GM21360 (cell line): ENCODE measurements around the gene C21orf91.

Experiments used
- ATAC-seq: cut with Tn5 transposase; IDR thresholded peaks from one replicate; pipeline ENCODE4 v1.9.1; 2021; ENCODE audit warnings: mild to moderate bottlenecking, moderate library complexity; ENCODE audit not compliant: unreplicated experiment

Gene C21orf91

GRCh38 chr21:17798796-17799195 is 20.4 kb downstream of the C21orf91 start:
- ATAC-seq: no peak

GRCh38 chr21:17797967-17798366 is 21.2 kb downstream of the C21orf91 start:
- no peak for ATAC-seq

GRCh38 chr21:17796503-17796902 is 22.7 kb downstream of the C21orf91 start:
- ATAC-seq: no peak

GRCh38 chr21:17796037-17796403 is 23.1 kb downstream of the C21orf91 start:
- no peak for ATAC-seq

GRCh38 chr21:17795146-17796036 is 23.8 kb downstream of the C21orf91 start:
- no peak for ATAC-seq

GRCh38 chr21:17794518-17795145 is 24.5 kb downstream of the C21orf91 start:
- no peak for ATAC-seq

- peak; percentile 57 for ATAC-seq
Measured at GRCh38 chr21:17793246-17794123, 25.7 kb downstream of the C21orf91 start.

GRCh38 chr21:17789656-17790055 is 29.5 kb downstream of the C21orf91 start:
- no peak for ATAC-seq

- no peak for ATAC-seq
Measured at GRCh38 chr21:17789069-17789468, 30.1 kb downstream of the C21orf91 start.

- no peak for ATAC-seq
Measured at GRCh38 chr21:17786851-17787181, 32.3 kb downstream of the C21orf91 start.

GRCh38 chr21:17786071-17786850 is 32.9 kb downstream of the C21orf91 start:
- no peak for ATAC-seq

- ATAC-seq: no peak
Measured at GRCh38 chr21:17785403-17785788, 33.8 kb downstream of the C21orf91 start.

- peak; percentile 52 for ATAC-seq
Measured at GRCh38 chr21:17784604-17785402, 34.4 kb downstream of the C21orf91 start.

GRCh38 chr21:17784180-17784598 is 35.0 kb downstream of the C21orf91 start:
- ATAC-seq: peak; percentile 37

GRCh38 chr21:17783481-17784179 is 35.5 kb downstream of the C21orf91 start:
- ATAC-seq: peak; percentile 31

GRCh38 chr21:17783003-17783402 is 36.2 kb downstream of the C21orf91 start:
- ATAC-seq: no peak

- no peak for ATAC-seq
Measured at GRCh38 chr21:17782051-17782450, 37.1 kb downstream of the C21orf91 start.

- no peak for ATAC-seq
Measured at GRCh38 chr21:17781524-17781923, 37.6 kb downstream of the C21orf91 start.

- ATAC-seq: peak; percentile 40
Measured at GRCh38 chr21:17780539-17780938, 38.6 kb downstream of the C21orf91 start.
